HepG2 (cell line): ENCODE data around the gene THSD4. TPM values are rescaled to one million over a fixed set of nuclear protein-coding genes. Genes with fewer than 3 reads are reported as not detected.

Experiments
- ATAC-seq: fragments of 200-7000 bp; cut with Tn5 transposase; 3 replicates; pipeline ENCODE4 v1.9.1; 2020; ENCODE audit warnings: mild to moderate bottlenecking, moderate library complexity
- BruUV-seq: library from RNA; stranded (reverse); fragments of 400-500 nt; replicated peaks from 2 replicates; lab custom pipeline; 2021; lab: Mats Ljungman, UMichigan
- CTCF ChIA-PET: fragments of 300-600 bp; formaldehyde crosslinking; extraction: SDS; loops from one replicate; lab custom pipeline; 2021; ENCODE audit warnings: low total read pairs, inconsistent platforms, low intra/inter-chr PET ratio; lab: Yijun Ruan, JAX
- POLR2A ChIA-PET: fragments of 350-600 bp; sonication (Branson Sonifier 250); formaldehyde crosslinking; loops from one replicate; lab custom pipeline; 2020; ENCODE audit warnings: antibody characterized with exemption, inconsistent platforms; lab: Yijun Ruan, JAX
- DNase-seq: peaks from one replicate; pipeline ENCODE4 v3.0.0-alpha.2; 2015; ENCODE audit warnings: low spot score
- FAIRE-seq: peaks from 3 replicates; lab custom pipeline; 2011; peaks lifted over from hg19 to GRCh38; lab: Jason Lieb, UNC
- H2AFZ ChIP-seq: one replicate; pipeline ENCODE4 v1.6.1; 2011; ENCODE audit warnings: low read length, inconsistent platforms
- H3K27ac ChIP-seq: fragments of 300-600 bp; 3 replicates; pipeline ENCODE4 v1.8.0; 2011; ENCODE audit warnings: mixed run types, mild to moderate bottlenecking, mixed read lengths, low read length, inconsistent platforms; ENCODE audit not compliant: insufficient read depth; ENCODE audit errors: extremely low read length
- H3K27me3 ChIP-seq, 2 experiments: fragments of 200-600 bp in 1 of 2; 2 replicates in 1 of 2; 3 replicates in 1 of 2; pipeline versions ENCODE4 v1.6.0 to v1.8.0; 2011; ENCODE audit warnings: low read length in 2 of 2, mild to moderate bottlenecking in 2 of 2, moderate library complexity in 2 of 2, inconsistent platforms in 1 of 2; ENCODE audit not compliant: insufficient read depth in 2 of 2, control insufficient read depth in 1 of 2
- H3K36me3 ChIP-seq, 2 experiments: fragments of 200-600 bp in 1 of 2; replicated peaks in 1 of 2; 2 replicates in 1 of 2; 3 replicates in 1 of 2; pipeline versions ENCODE4 v1.5.1 to v1.8.0; 2011; ENCODE audit warnings: low read length in 2 of 2, inconsistent platforms in 1 of 2; ENCODE audit not compliant: insufficient read depth in 2 of 2, control insufficient read depth in 1 of 2
- H3K4me1 ChIP-seq: 2 replicates; pipeline ENCODE4 v1.5.1; 2012; ENCODE audit warnings: low read length, inconsistent platforms; ENCODE audit not compliant: insufficient read depth
- H3K4me2 ChIP-seq: 2 replicates; pipeline ENCODE4 v1.6.0; 2011; ENCODE audit warnings: low read depth, low read length, inconsistent platforms
- H3K4me3 ChIP-seq, 3 experiments: fragments of 200-600 bp in 1 of 3; sonication (generic), shearing (Covaris generic) in 1 of 3; replicated peaks in 1 of 3; 2 replicates each; pipeline ENCODE4 v1.5.1; 2011 to 2016; ENCODE audit warnings: low read length in 3 of 3, inconsistent platforms in 2 of 3, low read depth in 2 of 3, mild to moderate bottlenecking in 2 of 3, control low read depth in 1 of 3, mixed read lengths in 1 of 3; ENCODE audit not compliant: insufficient read depth in 1 of 3
- H3K79me2 ChIP-seq: one replicate; pipeline ENCODE4 v1.6.1; 2011; ENCODE audit warnings: low read length, inconsistent platforms; ENCODE audit not compliant: insufficient read depth
- H3K9ac ChIP-seq: 2 replicates; pipeline ENCODE4 v1.6.0; 2011; ENCODE audit warnings: mild to moderate bottlenecking, low read depth, low read length, inconsistent platforms; ENCODE audit not compliant: insufficient read depth
- H3K9me3 ChIP-seq: 2 replicates; pipeline ENCODE4 v1.5.1; 2012; ENCODE audit warnings: mild to moderate bottlenecking, low read length
- H4K20me1 ChIP-seq: 2 replicates; pipeline ENCODE4 v1.6.0; 2011; ENCODE audit warnings: inconsistent platforms, mild to moderate bottlenecking, low read length, moderate library complexity; ENCODE audit not compliant: insufficient read depth
- ARHGAP35 ChIP-seq: sonication (generic); formaldehyde crosslinking; IDR thresholded peaks from 2 replicates; pipeline ENCODE4 v1.9.0; 2022; ENCODE audit warnings: mild to moderate bottlenecking, inconsistent platforms, moderate library complexity, missing genetic modification reagents, borderline replicate concordance
- ASH2L ChIP-seq: fragments of 300-600, 200-600 bp; sonication (generic); IDR thresholded peaks from 2 replicates; pipeline ENCODE4 v1.7.0; 2017; ENCODE audit warnings: low read depth, mild to moderate bottlenecking, moderate library complexity, mixed read lengths, low read length; ENCODE audit not compliant: insufficient read length
- NCOA5 ChIP-seq: sonication (generic); formaldehyde crosslinking; IDR thresholded peaks from 2 replicates; pipeline ENCODE4 v1.4.0; 2020; ENCODE audit warnings: missing genetic modification reagents
- REL ChIP-seq: sonication (generic); formaldehyde crosslinking; conservative IDR thresholded peaks from 2 replicates; pipeline ENCODE4 v1.8.0; 2022; ENCODE audit warnings: mild to moderate bottlenecking, missing genetic modification reagents, moderate library complexity
- RELA ChIP-seq: sonication (generic); formaldehyde crosslinking; IDR thresholded peaks from 2 replicates; pipeline ENCODE4 v1.4.0; 2020; ENCODE audit warnings: missing genetic modification reagents
- ZBTB7A ChIP-seq: sonication (generic); formaldehyde crosslinking; IDR thresholded peaks from 2 replicates; pipeline ENCODE4 v1.8.0; 2022; ENCODE audit warnings: mild to moderate bottlenecking, missing genetic modification reagents
- ZFP1 ChIP-seq: IDR thresholded peaks from 2 replicates; pipeline ENCODE4 v1.6.1; 2016
- ZNF34 ChIP-seq: sonication (generic); formaldehyde crosslinking; IDR thresholded peaks from 2 replicates; pipeline ENCODE4 v1.4.0; 2020; ENCODE audit warnings: mild to moderate bottlenecking, missing genetic modification reagents, borderline replicate concordance
- ZNF562 ChIP-seq: sonication (generic); formaldehyde crosslinking; IDR thresholded peaks from 2 replicates; pipeline ENCODE4 v1.8.0; 2022; ENCODE audit warnings: missing genetic modification reagents, borderline replicate concordance
- ZNF709 ChIP-seq: sonication (generic); formaldehyde crosslinking; IDR thresholded peaks from 2 replicates; pipeline ENCODE4 v1.5.0; 2020; ENCODE audit warnings: mild to moderate bottlenecking, missing genetic modification reagents
- ZNF713 ChIP-seq: sonication (generic); formaldehyde crosslinking; IDR thresholded peaks from 2 replicates; pipeline ENCODE4 v1.4.0; 2020; ENCODE audit warnings: mild to moderate bottlenecking, missing genetic modification reagents
- WGBS: methylation state at CpG from one replicate; pipeline ENCODE4 v1.1.6; 2017; ENCODE audit warnings: low lambda C conversion rate; 5-methylcytosine and 5-hydroxymethylcytosine counted together
- in situ Hi-C: cut with HindIII; loops from 2 replicates; pipeline ENCODE4 v1.10.0; 2017; ENCODE audit warnings: low pct_unique_long_range_greater_than_20kb; ENCODE audit not compliant: extremely low pct_ligation_motif_present
- intact Hi-C: fragments of 100-400 bp; cut with micrococcal nuclease; formaldehyde crosslinking; loops from one replicate; pipeline ENCODE4 v1.10.0; 2022; ENCODE audit not compliant: unreplicated experiment
- polyA plus RNA-seq, 8 experiments: library from polyadenylated mRNA; depleted of rRNA in 3 of 8; stranded (reverse) in 7 of 8; unstranded in 1 of 8; fragments of >200 nt; fragmentation: Illumina TruSeq in 4 of 8; extraction: Trizol in 4 of 8; gene quantifications; 2 replicates each; pipeline versions ENCODE4 v1.2.1 to v1.2.3, GENCODE V29; 2011 to 2016; ENCODE audit warnings: low read depth in 4 of 8, missing spikeins in 1 of 8, mixed read lengths in 1 of 8; ENCODE audit not compliant: insufficient read depth in 1 of 8
- total RNA-seq, 5 experiments: library from RNA; depleted of rRNA; stranded (reverse); fragments of >200 nt; fragmentation: Illumina TruSeq; extraction: Trizol; gene quantifications; 2 replicates each; pipeline ENCODE4 v1.2.3, GENCODE V29; 2016; ENCODE audit warnings: low read depth in 1 of 5
- TF ChIP-seq, protein P1 (sequence below): sonication (generic); formaldehyde crosslinking; IDR thresholded peaks from 2 replicates; pipeline ENCODE4 v1.5.1; 2020; ENCODE audit warnings: missing genetic modification reagents, mild to moderate bottlenecking, borderline replicate concordance
- TF ChIP-seq, protein P2 (sequence below): sonication (generic); formaldehyde crosslinking; IDR thresholded peaks from 2 replicates; pipeline ENCODE4 v1.8.1; 2022; ENCODE audit warnings: low read depth, mild to moderate bottlenecking, missing genetic modification reagents
- TF ChIP-seq, protein P3 (sequence below): sonication (generic); formaldehyde crosslinking; IDR thresholded peaks from 2 replicates; pipeline ENCODE4 v1.4.0; 2020; ENCODE audit warnings: low read depth, mild to moderate bottlenecking, missing genetic modification reagents
- TF ChIP-seq, protein P4 (sequence below): sonication (generic); formaldehyde crosslinking; IDR thresholded peaks from 2 replicates; pipeline ENCODE4 v1.5.0; 2020; ENCODE audit warnings: missing genetic modification reagents, mild to moderate bottlenecking, borderline replicate concordance
- TF ChIP-seq, protein P5 (sequence below): sonication (generic); formaldehyde crosslinking; IDR thresholded peaks from 2 replicates; pipeline ENCODE4 v1.5.0; 2020; ENCODE audit warnings: missing genetic modification reagents, mild to moderate bottlenecking, borderline replicate concordance

THSD4 gene
- total and polyA plus RNA-seq, 2 of the 13 experiments (the other 11 are each of a cell fraction or from before 2014, with no cell fraction given), result 0.07 to 0.21 TPM

DNA sequence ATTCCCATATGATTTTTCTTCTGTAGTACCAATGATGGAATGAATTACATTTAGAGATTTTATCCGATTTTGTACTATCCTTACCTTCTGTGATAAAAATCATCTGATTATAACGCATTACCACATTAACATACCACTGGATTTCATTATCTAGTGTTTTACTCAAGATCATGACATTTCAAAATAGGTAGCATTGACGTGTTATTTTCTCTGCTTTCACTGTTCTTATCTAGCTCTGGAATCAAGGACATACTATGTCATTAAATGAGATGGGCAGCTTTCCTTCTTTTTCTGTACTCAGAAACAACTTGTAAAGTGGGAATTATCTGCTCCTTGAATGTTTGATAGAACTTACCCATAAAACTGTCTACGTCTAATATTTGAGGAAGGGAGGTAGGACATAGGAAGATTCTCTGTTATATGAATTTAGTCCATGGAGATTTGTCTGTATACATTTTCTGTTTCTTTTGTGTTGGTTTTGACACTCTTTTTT is 511.4 kb downstream of the THSD4 start (continued):
- TF ChIP-seq, protein P1, sequence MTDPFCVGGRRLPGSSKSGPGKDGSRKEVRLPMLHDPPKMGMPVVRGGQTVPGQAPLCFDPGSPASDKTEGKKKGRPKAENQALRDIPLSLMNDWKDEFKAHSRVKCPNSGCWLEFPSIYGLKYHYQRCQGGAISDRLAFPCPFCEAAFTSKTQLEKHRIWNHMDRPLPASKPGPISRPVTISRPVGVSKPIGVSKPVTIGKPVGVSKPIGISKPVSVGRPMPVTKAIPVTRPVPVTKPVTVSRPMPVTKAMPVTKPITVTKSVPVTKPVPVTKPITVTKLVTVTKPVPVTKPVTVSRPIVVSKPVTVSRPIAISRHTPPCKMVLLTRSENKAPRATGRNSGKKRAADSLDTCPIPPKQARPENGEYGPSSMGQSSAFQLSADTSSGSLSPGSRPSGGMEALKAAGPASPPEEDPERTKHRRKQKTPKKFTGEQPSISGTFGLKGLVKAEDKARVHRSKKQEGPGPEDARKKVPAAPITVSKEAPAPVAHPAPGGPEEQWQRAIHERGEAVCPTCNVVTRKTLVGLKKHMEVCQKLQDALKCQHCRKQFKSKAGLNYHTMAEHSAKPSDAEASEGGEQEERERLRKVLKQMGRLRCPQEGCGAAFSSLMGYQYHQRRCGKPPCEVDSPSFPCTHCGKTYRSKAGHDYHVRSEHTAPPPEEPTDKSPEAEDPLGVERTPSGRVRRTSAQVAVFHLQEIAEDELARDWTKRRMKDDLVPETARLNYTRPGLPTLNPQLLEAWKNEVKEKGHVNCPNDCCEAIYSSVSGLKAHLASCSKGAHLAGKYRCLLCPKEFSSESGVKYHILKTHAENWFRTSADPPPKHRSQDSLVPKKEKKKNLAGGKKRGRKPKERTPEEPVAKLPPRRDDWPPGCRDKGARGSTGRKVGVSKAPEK, result no peak
- TF ChIP-seq ARHGAP35 (CRISPR knock-in tag) (no peak), REL (CRISPR knock-in tag) (no peak)
- TF ChIP-seq, protein P2, sequence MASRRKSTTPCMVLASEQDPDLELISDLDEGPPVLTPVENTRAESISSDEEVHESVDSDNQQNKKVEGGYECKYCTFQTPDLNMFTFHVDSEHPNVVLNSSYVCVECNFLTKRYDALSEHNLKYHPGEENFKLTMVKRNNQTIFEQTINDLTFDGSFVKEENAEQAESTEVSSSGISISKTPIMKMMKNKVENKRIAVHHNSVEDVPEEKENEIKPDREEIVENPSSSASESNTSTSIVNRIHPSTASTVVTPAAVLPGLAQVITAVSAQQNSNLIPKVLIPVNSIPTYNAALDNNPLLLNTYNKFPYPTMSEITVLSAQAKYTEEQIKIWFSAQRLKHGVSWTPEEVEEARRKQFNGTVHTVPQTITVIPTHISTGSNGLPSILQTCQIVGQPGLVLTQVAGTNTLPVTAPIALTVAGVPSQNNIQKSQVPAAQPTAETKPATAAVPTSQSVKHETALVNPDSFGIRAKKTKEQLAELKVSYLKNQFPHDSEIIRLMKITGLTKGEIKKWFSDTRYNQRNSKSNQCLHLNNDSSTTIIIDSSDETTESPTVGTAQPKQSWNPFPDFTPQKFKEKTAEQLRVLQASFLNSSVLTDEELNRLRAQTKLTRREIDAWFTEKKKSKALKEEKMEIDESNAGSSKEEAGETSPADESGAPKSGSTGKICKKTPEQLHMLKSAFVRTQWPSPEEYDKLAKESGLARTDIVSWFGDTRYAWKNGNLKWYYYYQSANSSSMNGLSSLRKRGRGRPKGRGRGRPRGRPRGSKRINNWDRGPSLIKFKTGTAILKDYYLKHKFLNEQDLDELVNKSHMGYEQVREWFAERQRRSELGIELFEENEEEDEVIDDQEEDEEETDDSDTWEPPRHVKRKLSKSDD (CRISPR knock-in tag), result no peak

DNA sequence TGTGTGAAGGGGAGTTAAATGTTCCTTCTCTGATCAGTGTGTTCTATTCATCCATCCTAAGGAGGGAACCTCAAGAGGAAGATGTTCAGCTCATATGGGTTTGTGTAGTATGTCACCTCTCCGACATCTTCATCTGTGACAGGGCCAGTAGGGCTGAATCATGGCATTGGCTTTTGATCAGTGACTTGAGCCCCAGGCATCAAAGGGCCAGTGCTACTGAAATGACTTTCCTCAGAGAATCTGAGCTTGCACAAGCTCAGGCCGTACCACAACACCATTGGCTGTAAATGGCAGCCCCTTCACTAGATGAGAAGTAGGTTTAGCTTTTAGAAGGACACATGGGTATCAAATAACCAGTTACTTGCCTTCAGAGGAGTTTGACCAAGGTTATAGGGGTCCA is 511.9 kb downstream of the THSD4 start:
- no peaks in the 10 kb centered on the region for H3K36me3 ChIP-seq
- ATAC-seq (no peak), FAIRE-seq (no peak), DNase-seq (no peak)
- intact Hi-C loops, result no loop called here
- H3K79me2 ChIP-seq, result no peaks in the 10 kb centered on the region
- ChIA-PET CTCF (no interaction called here), POLR2A (no interaction called here)
- 0% methylated on average over 2 of the region's 2 CpGs for WGBS
- no peaks in the 10 kb centered on the region for H3K9me3 ChIP-seq
- no peak overlapping the region for H2AFZ ChIP-seq
- no peak overlapping the region for H3K4me3 ChIP-seq
- no peak overlapping the region for H3K9ac ChIP-seq
- no peak overlapping the region for H3K27ac ChIP-seq
- in situ Hi-C loops, result no loop called here
- H4K20me1 ChIP-seq, result no peaks in the 10 kb centered on the region
- H3K4me2 ChIP-seq, result no peak overlapping the region
- BruUV-seq, result no TSS peak
- no peaks in the 10 kb centered on the region for H3K4me1 ChIP-seq
- H3K27me3 ChIP-seq, result peaks cover 0 to 23% of the 10 kb centered on the region in 2 experiments; a peak in 1 of 5 replicates
- TF ChIP-seq, protein P3, sequence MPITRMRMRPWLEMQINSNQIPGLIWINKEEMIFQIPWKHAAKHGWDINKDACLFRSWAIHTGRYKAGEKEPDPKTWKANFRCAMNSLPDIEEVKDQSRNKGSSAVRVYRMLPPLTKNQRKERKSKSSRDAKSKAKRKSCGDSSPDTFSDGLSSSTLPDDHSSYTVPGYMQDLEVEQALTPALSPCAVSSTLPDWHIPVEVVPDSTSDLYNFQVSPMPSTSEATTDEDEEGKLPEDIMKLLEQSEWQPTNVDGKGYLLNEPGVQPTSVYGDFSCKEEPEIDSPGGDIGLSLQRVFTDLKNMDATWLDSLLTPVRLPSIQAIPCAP (CRISPR knock-in tag), result no peak
- TF ChIP-seq ZNF713 (CRISPR knock-in tag), result no peak
- no peak for TF ChIP-seq ASH2L
- TF ChIP-seq ZFP1 (CRISPR knock-in tag), result no peak
- no peak for TF ChIP-seq NCOA5
- no peak for TF ChIP-seq ZNF562 (CRISPR knock-in tag)
- no peak for TF ChIP-seq RELA (CRISPR knock-in tag)
- TF ChIP-seq, protein P4, sequence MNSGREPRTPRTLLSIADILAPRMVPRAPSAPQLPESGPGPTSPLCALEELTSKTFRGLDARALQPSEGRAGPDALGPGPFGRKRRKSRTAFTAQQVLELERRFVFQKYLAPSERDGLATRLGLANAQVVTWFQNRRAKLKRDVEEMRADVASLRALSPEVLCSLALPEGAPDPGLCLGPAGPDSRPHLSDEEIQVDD (CRISPR knock-in tag), result no peak
- TF ChIP-seq ZNF709 (CRISPR knock-in tag), result no peak
- no peak for TF ChIP-seq ZNF34 (CRISPR knock-in tag)
- no peak for TF ChIP-seq ZBTB7A (CRISPR knock-in tag)
- TF ChIP-seq, protein P5, sequence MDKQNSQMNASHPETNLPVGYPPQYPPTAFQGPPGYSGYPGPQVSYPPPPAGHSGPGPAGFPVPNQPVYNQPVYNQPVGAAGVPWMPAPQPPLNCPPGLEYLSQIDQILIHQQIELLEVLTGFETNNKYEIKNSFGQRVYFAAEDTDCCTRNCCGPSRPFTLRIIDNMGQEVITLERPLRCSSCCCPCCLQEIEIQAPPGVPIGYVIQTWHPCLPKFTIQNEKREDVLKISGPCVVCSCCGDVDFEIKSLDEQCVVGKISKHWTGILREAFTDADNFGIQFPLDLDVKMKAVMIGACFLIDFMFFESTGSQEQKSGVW (CRISPR knock-in tag), result no peak
